Right lobe of liver (tissue), 6 donors: ENCODE data around the gene CD163L1. TPM values are rescaled to one million over a fixed set of nuclear protein-coding genes. Genes with fewer than 3 reads are reported as not detected.

Experiments used
- ATAC-seq, 4 donors: fragments of 200-7000 bp; cut with Tn5 transposase; one replicate each; pipeline ENCODE4 v1.9.1; 2020; ENCODE audit warnings: mild to moderate bottlenecking in 4 of 4, moderate library complexity in 4 of 4
- DNase-seq, 3 donors: peaks; one replicate each; pipeline ENCODE4 v3.0.0-alpha.2; 2020
- H3K27ac ChIP-seq, 3 donors: fragments of 200-600 bp; one replicate each; pipeline ENCODE4 v1.8.0; 2022
- H3K27me3 ChIP-seq, 2 donors: fragments of 200-600 bp; one replicate each; pipeline ENCODE4 v1.8.0; 2022
- H3K36me3 ChIP-seq, 4 donors: fragments of 200-600 bp; sonication (generic) in 1 of 4; one replicate each; pipeline versions ENCODE4 v1.5.1 to v1.8.0; 2017 to 2022; ENCODE audit warnings: control low read depth in 1 of 4
- H3K4me1 ChIP-seq, 4 donors: fragments of 200-600 bp; sonication (generic) in 1 of 4; one replicate each; pipeline versions ENCODE4 v1.5.1 to v1.8.0; 2017 to 2022; ENCODE audit warnings: control low read depth in 1 of 4
- H3K4me3 ChIP-seq, 3 donors: fragments of 200-600 bp; one replicate each; pipeline ENCODE4 v1.8.0; 2022
- H3K9me3 ChIP-seq, 4 donors: fragments of 200-600 bp; sonication (generic) in 1 of 4; one replicate each; pipeline versions ENCODE4 v1.5.1 to v1.8.0; 2017 to 2022; ENCODE audit warnings: control low read depth in 1 of 4
- CTCF ChIP-seq, 4 donors: fragments of 200-600 bp in 3 of 4; fragments of 450-650 bp in 1 of 4; IDR thresholded peaks; one replicate each; pipeline versions ENCODE4 v1.5.1 to v1.8.0; 2016 to 2022; ENCODE audit warnings: antibody characterized with exemption in 4 of 4, mild to moderate bottlenecking in 2 of 4
- POLR2A ChIP-seq: fragments of 450-650 bp; IDR thresholded peaks from one replicate; pipeline ENCODE4 v1.6.1; 2017; ENCODE audit warnings: antibody characterized with exemption, mild to moderate bottlenecking
- WGBS: methylation state at CpG from one replicate; pipeline ENCODE4 v1.1.6; 2018; ENCODE audit warnings: low coverage, low lambda C conversion rate; ENCODE audit not compliant: insufficient coverage; ENCODE audit errors: missing lambda C conversion rate; 5-methylcytosine and 5-hydroxymethylcytosine counted together
- intact Hi-C, 2 donors: fragments of 100-400 bp; cut with DNase I; formaldehyde crosslinking; loops; one replicate each; pipeline versions ENCODE4 v1.11.2 to v1.14.1; 2022
- total RNA-seq, 6 experiments: library from RNA; depleted of rRNA in 2 of 6; stranded (reverse); fragments of >200 nt in 2 of 6; fragmentation: NEBNext Ultra II Directional in 3 of 6; extraction: Animal tissue kit (Norgen Biotek cat#: 25700) in 3 of 6; gene quantifications; one replicate each; pipeline versions ENCODE4 v1.1.0 to v1.2.4, GENCODE V29; 2016 to 2023
- donor health status: DM: no; HTN: yes; CAD: no.
- donor health status: DM: no; HTN: no; CAD: no.
- donor health status: DM: no; HTN: no; CAD: no.
- donor health status: DM: no; HTN: yes; CAD: no.
- donor health status: DM: no; HTN: yes; CAD: no.

Gene CD163L1
- total RNA-seq, 6 experiments from 2014 or later = 0.26 to 4.8 (median 1.2) TPM

GRCh38 chr12:7383157-7383556, 60.8 kb downstream of the CD163L1 start:
- no peaks in the 10 kb centered on the region for H3K36me3 ChIP-seq
- 100% methylated on average over 1 of the region's 1 CpG for WGBS
- no peak overlapping the region for H3K27ac ChIP-seq
- H3K9me3 ChIP-seq = no peaks in the 10 kb centered on the region
- H3K27me3 ChIP-seq = no peaks in the 10 kb centered on the region
- H3K4me3 ChIP-seq = no peak overlapping the region
- TF ChIP-seq CTCF (IDR thresholded peaks at IDR 0.05) (no peak), POLR2A (no peak)
- no peaks in the 10 kb centered on the region for H3K4me1 ChIP-seq
- intact Hi-C loops = no loop called here
- ATAC-seq (peak in 1 of 4 donors; percentile 36), DNase-seq (no peak)

GRCh38 chr12:7376196-7376595, 67.8 kb downstream of the CD163L1 start:
- Histone ChIP-seq H3K4me1 (peaks cover 0 to 7% (median 2%) of the 10 kb centered on the region in 4 donors), H3K36me3 (no peaks in the 10 kb centered on the region), H3K9me3 (no peaks in the 10 kb centered on the region), H3K27me3 (no peaks in the 10 kb centered on the region), H3K27ac (no peak overlapping the region), H3K4me3 (no peak overlapping the region)
- TF ChIP-seq CTCF (IDR thresholded peaks at IDR 0.05) (no peak), POLR2A (no peak)
- DNase-seq (no peak), ATAC-seq (no peak)
- intact Hi-C loops = no loop called here
- whole genome bisulfite sequencing = 75% methylated on average over 1 of the region's 1 CpG

GRCh38 chr12:7375145-7375543, 68.8 kb downstream of the CD163L1 start:
- WGBS = 79% methylated on average over 3 of the region's 3 CpGs
- H3K4me3 ChIP-seq = no peak overlapping the region

GRCh38 chr12:7374423-7375144, 69.4 kb downstream of the CD163L1 start:
- peak; percentile 59 to 79 (median 70) for TF ChIP-seq CTCF (IDR thresholded peaks at IDR 0.05)
- TF ChIP-seq POLR2A = no peak
- Histone ChIP-seq H3K27me3 (no peaks in the 10 kb centered on the region), H3K4me1 (peaks cover 0 to 7% (median 2%) of the 10 kb centered on the region in 4 donors), H3K36me3 (no peaks in the 10 kb centered on the region), H3K27ac (no peak overlapping the region), H3K4me3 (no peak overlapping the region), H3K9me3 (no peaks in the 10 kb centered on the region)
- peak; percentile 99 to 100 (median 99) for ATAC-seq
- WGBS = 33% methylated on average over 15 of the region's 17 CpGs
- intact Hi-C loops = loop anchor here in 1 of 2 donors (5.0 kb wide), 1 partner anchor 268 kb away; no protein-coding TSS in a partner anchor
- peak; percentile 72 to 81 (median 77) for DNase-seq

More at GRCh38 chr12:7375145-7375543, 68.8 kb downstream of the CD163L1 start:
- Histone ChIP-seq H3K36me3 (no peaks in the 10 kb centered on the region), H3K9me3 (no peaks in the 10 kb centered on the region), H3K27ac (no peak overlapping the region), H3K4me1 (peaks cover 0 to 7% (median 2%) of the 10 kb centered on the region in 4 donors), H3K27me3 (no peaks in the 10 kb centered on the region)
- TF ChIP-seq CTCF (IDR thresholded peaks at IDR 0.05) (no peak), POLR2A (no peak)
- ATAC-seq (peak in 1 of 4 donors; percentile 77), DNase-seq (no peak)
- intact Hi-C loops = no loop called here
